Hepatocyte (in vitro differentiated cells): ENCODE data around the gene FASTKD1.

Experiments used
- EZH2 ChIP-seq: fragments of 200-600 bp; sonication (generic); IDR thresholded peaks from 2 replicates; pipeline ENCODE4 v1.6.1; 2016; ENCODE audit warnings: antibody characterized with exemption, mild to moderate bottlenecking, borderline replicate concordance
- TF ChIP-seq, protein P1 (sequence below): fragments of 200-600 bp; sonication (generic); IDR thresholded peaks from 2 replicates; pipeline ENCODE4 v1.5.1; 2016; ENCODE audit warnings: antibody characterized with exemption, mild to moderate bottlenecking; ENCODE audit not compliant: poor library complexity

DNA sequence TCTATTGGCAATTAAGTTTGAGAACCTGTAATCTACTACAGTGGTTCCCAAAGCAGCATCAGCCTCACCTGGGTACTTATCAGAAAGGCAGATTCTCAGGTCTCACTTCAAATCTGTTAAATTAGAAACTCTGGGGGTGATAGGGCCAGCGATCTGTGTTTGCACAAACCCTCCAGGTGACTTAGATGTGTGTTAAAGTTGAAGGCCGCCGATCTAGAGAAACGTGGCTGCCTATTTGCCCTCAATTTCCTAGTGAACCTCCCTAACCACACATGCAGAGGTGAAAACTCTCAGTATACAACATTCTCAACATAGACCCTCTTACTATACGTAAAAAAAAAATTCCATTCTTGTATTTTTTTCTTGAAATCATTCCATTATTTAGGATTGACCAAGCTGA lies 50.0 kb downstream of the FASTKD1 start:
- TF ChIP-seq, protein P1, sequence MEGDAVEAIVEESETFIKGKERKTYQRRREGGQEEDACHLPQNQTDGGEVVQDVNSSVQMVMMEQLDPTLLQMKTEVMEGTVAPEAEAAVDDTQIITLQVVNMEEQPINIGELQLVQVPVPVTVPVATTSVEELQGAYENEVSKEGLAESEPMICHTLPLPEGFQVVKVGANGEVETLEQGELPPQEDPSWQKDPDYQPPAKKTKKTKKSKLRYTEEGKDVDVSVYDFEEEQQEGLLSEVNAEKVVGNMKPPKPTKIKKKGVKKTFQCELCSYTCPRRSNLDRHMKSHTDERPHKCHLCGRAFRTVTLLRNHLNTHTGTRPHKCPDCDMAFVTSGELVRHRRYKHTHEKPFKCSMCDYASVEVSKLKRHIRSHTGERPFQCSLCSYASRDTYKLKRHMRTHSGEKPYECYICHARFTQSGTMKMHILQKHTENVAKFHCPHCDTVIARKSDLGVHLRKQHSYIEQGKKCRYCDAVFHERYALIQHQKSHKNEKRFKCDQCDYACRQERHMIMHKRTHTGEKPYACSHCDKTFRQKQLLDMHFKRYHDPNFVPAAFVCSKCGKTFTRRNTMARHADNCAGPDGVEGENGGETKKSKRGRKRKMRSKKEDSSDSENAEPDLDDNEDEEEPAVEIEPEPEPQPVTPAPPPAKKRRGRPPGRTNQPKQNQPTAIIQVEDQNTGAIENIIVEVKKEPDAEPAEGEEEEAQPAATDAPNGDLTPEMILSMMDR = no peak
- TF ChIP-seq EZH2 = no peak
